ENCODE results near the gene CPM. TPM values are rescaled to one million over a fixed set of nuclear protein-coding genes. Genes with fewer than 3 reads are reported as not detected.

Gene CPM
- polyA plus RNA-seq, 3 donors: 8.4 to 32.4 (median 26.2) TPM

GRCh38 chr12:68980476-68981212 lies 47.7 kb upstream of the CPM start:
- Histone ChIP-seq H3K27me3 (ENCODE audit: control insufficient read depth in 2 of 2, insufficient read depth in 2 of 2, low read length in 2 of 2) (no peaks in the 10 kb centered on the region), H3K27ac (ENCODE audit: low read depth in 1 of 2, low read length in 2 of 2) (no peak overlapping the region), H3K9me3 (replicated peaks in 1 of 2; ENCODE audit: control insufficient read depth in 1 of 2, insufficient read depth in 1 of 2, low read length in 2 of 2) (peaks cover 11 to 14% of the 10 kb centered on the region in 2 donors), H4K20me1 (ENCODE audit: insufficient read depth, low read length) (no peaks in the 10 kb centered on the region), H3K4me3 (replicated peaks in 1 of 3; ENCODE audit: low read depth in 2 of 3, low read length in 3 of 3) (no peak overlapping the region), H3K36me3 (replicated peaks in 1 of 2; ENCODE audit: control insufficient read depth in 1 of 2, insufficient read depth in 2 of 2, low read length in 2 of 2) (no peaks in the 10 kb centered on the region), H3K4me1 (ENCODE audit: control insufficient read depth in 1 of 2, insufficient read depth in 2 of 2, low read length in 2 of 2) (peaks cover 15 to 16% of the 10 kb centered on the region in 2 donors), H3K4me2 (replicated peaks; ENCODE audit: extremely low read depth, low read length, poor library complexity, severe bottlenecking) (no peak overlapping the region), H3K9ac (ENCODE audit: insufficient read depth, low read length, poor library complexity, severe bottlenecking) (no peak overlapping the region), H2AFZ (ENCODE audit: insufficient read depth, low read depth, low read length, poor library complexity, severe bottlenecking) (no peak overlapping the region), H3K79me2 (ENCODE audit: insufficient read depth, low read length) (no peaks in the 10 kb centered on the region)
- WGBS (ENCODE audit: insufficient coverage): 93% methylated on average over 7 of the region's 10 CpGs
- TF ChIP-seq CTCF (IDR thresholded peaks at IDR 0.05): no peak
- Mint-ChIP-seq H3K27ac (peak overlapping the region in 1 of 7 donors; percentile 42), H3K4me3 (no peak overlapping the region), H3K4me1 (peaks cover 27% of the 10 kb centered on the region), H3K9me3 (peaks cover 15 to 22% (median 18%) of the 10 kb centered on the region in 7 donors), H3K27me3 (ENCODE audit: low read depth in 3 of 3) (peaks cover 0 to 2% (median 0%) of the 10 kb centered on the region in 3 donors), H3K36me3 (peaks cover 3% of the 10 kb centered on the region in 2 donors)
- no peak for DNase-seq
- intact Hi-C loops (cut with micrococcal nuclease): no loop called here

GRCh38 chr12:68978678-68979077 lies 45.7 kb upstream of the CPM start:
- H3K36me3 Mint-ChIP-seq: peaks cover 3% of the 10 kb centered on the region in 2 donors
- H3K4me3 ChIP-seq (replicated peaks in 1 of 3; ENCODE audit: low read depth in 2 of 3, low read length in 3 of 3): peak overlapping the region in 1 of 3 experiments; percentile 21
- H3K9me3 Mint-ChIP-seq: peaks cover 12 to 18% (median 16%) of the 10 kb centered on the region in 7 donors
- TF ChIP-seq CTCF (IDR thresholded peaks at IDR 0.05): no peak
- no peaks in the 10 kb centered on the region for H4K20me1 ChIP-seq (ENCODE audit: insufficient read depth, low read length)
- no peaks in the 10 kb centered on the region for H3K79me2 ChIP-seq (ENCODE audit: insufficient read depth, low read length)
- WGBS (ENCODE audit: insufficient coverage): no CpG with 5 or more reads among the region's 2 CpGs
- H3K27ac ChIP-seq (ENCODE audit: low read depth in 1 of 2, low read length in 2 of 2): peak overlapping the region in 1 of 2 donors; percentile 5
- peak overlapping the region in 1 of 2 donors; percentile 36 for H3K4me3 Mint-ChIP-seq
- no peak overlapping the region for H2AFZ ChIP-seq (ENCODE audit: insufficient read depth, low read depth, low read length, poor library complexity, severe bottlenecking)
- H3K27me3 ChIP-seq (ENCODE audit: control insufficient read depth in 2 of 2, insufficient read depth in 2 of 2, low read length in 2 of 2): no peaks in the 10 kb centered on the region
- peak overlapping the region; percentile 34 for H3K4me2 ChIP-seq (replicated peaks; ENCODE audit: extremely low read depth, low read length, poor library complexity, severe bottlenecking)
- intact Hi-C loops (cut with micrococcal nuclease): no loop called here
- H3K9me3 ChIP-seq (replicated peaks in 1 of 2; ENCODE audit: control insufficient read depth in 1 of 2, insufficient read depth in 1 of 2, low read length in 2 of 2): peaks cover 8 to 12% of the 10 kb centered on the region in 2 donors
- DNase-seq: peak; percentile 69 to 82 (median 79)
- H3K27ac Mint-ChIP-seq: peak overlapping the region; percentile 4 to 82 (median 50)
- peaks cover 15 to 16% of the 10 kb centered on the region in 2 donors for H3K4me1 ChIP-seq (ENCODE audit: control insufficient read depth in 1 of 2, insufficient read depth in 2 of 2, low read length in 2 of 2)
- peaks cover 0 to 2% (median 0%) of the 10 kb centered on the region in 3 donors for H3K27me3 Mint-ChIP-seq (ENCODE audit: low read depth in 3 of 3)
- H3K36me3 ChIP-seq (replicated peaks in 1 of 2; ENCODE audit: control insufficient read depth in 1 of 2, insufficient read depth in 2 of 2, low read length in 2 of 2): no peaks in the 10 kb centered on the region
- no peak overlapping the region for H3K9ac ChIP-seq (ENCODE audit: insufficient read depth, low read length, poor library complexity, severe bottlenecking)
- H3K4me1 Mint-ChIP-seq: peaks cover 16% of the 10 kb centered on the region
